Central memory CD8-positive, alpha-beta T cell (primary cell): ENCODE results near the gene C19orf47.

Experiments used
- ATAC-seq: fragments of 150-1000 bp; cut with Tn5 transposase; replicated peaks from 2 replicates; pipeline ENCODE4 v1.10.0; 2022; ENCODE audit warnings: mild to moderate bottlenecking, moderate FRiP score, moderate number of reproducible peaks; ENCODE audit not compliant: poor library complexity, severe bottlenecking; ENCODE audit errors: extremely low read depth
- DNase-seq, 2 donors: peaks; one replicate each; pipeline ENCODE4 v3.0.0; 2021; ENCODE audit warnings: low spot score in 2 of 2
- H3K27ac Mint-ChIP-seq: one replicate; pipeline ENCODE4 v1.8.0; 2022; ENCODE audit warnings: low read depth, mild to moderate bottlenecking, moderate library complexity, mixed read lengths
- H3K27me3 Mint-ChIP-seq: one replicate; pipeline ENCODE4 v1.8.0; 2022; ENCODE audit warnings: mixed read lengths
- H3K36me3 Mint-ChIP-seq: one replicate; pipeline ENCODE4 v1.8.0; 2022; ENCODE audit warnings: mild to moderate bottlenecking, moderate library complexity, mixed read lengths; ENCODE audit not compliant: insufficient read depth
- H3K4me1 Mint-ChIP-seq: one replicate; pipeline ENCODE4 v1.8.0; 2022; ENCODE audit warnings: mixed read lengths
- H3K4me3 Mint-ChIP-seq: one replicate; pipeline ENCODE4 v1.8.0; 2022; ENCODE audit warnings: mild to moderate bottlenecking, moderate library complexity, mixed read lengths
- H3K9me3 Mint-ChIP-seq: one replicate; pipeline ENCODE4 v1.8.0; 2022; ENCODE audit warnings: mixed read lengths

Gene C19orf47

GRCh38 chr19:40286235-40286970, 61.8 kb downstream of the C19orf47 start:
- no peaks in the 10 kb centered on the region for H3K27me3 Mint-ChIP-seq
- H3K4me3 Mint-ChIP-seq = peak overlapping the region; percentile 83
- peaks cover 11% of the 10 kb centered on the region for H3K36me3 Mint-ChIP-seq
- DNase-seq (no peak), ATAC-seq (no peak)
- peak overlapping the region; percentile 91 for H3K27ac Mint-ChIP-seq
- H3K4me1 Mint-ChIP-seq = peaks cover 34% of the 10 kb centered on the region
- H3K9me3 Mint-ChIP-seq = no peaks in the 10 kb centered on the region

GRCh38 chr19:40285353-40286234, 62.6 kb downstream of the C19orf47 start:
- DNase-seq = peak; percentile 91 to 99
- Mint-ChIP-seq H3K4me3 (peak overlapping the region; percentile 83), H3K9me3 (no peaks in the 10 kb centered on the region), H3K4me1 (peaks cover 39% of the 10 kb centered on the region), H3K27ac (peak overlapping the region; percentile 91), H3K36me3 (peaks cover 13% of the 10 kb centered on the region), H3K27me3 (no peaks in the 10 kb centered on the region)
- peak; percentile 80 for ATAC-seq

- no peaks in the 10 kb centered on the region for H3K9me3 Mint-ChIP-seq
- peak within 1 kb of the TSS; percentile 91 for H3K27ac Mint-ChIP-seq
- ATAC-seq (peak; percentile 55), DNase-seq (peak; percentile 74 to 79)
- H3K27me3 Mint-ChIP-seq = no peaks in the 10 kb centered on the region
- peaks cover 47% of the 10 kb centered on the region for H3K4me1 Mint-ChIP-seq
- peak within 1 kb of the TSS; percentile 83 for H3K4me3 Mint-ChIP-seq
- peaks cover 13% of the 10 kb centered on the region for H3K36me3 Mint-ChIP-seq
Measured at GRCh38 chr19:40284501-40285352, 63.5 kb downstream of the C19orf47 start, which contains the start of gene AKT2. TSS of gene AKT2 (minus strand) at chr19:40285345. CDS start at chr19:40265267, 20,078 bp downstream.

GRCh38 chr19:40284251-40284500, 64.0 kb downstream of the C19orf47 start:
- no peak for DNase-seq
- H3K4me1 Mint-ChIP-seq = peaks cover 50% of the 10 kb centered on the region
- H3K36me3 Mint-ChIP-seq = peaks cover 13% of the 10 kb centered on the region
- H3K9me3 Mint-ChIP-seq = no peaks in the 10 kb centered on the region
- no peaks in the 10 kb centered on the region for H3K27me3 Mint-ChIP-seq
- ATAC-seq = no peak
- H3K4me3 Mint-ChIP-seq = peak overlapping the region; percentile 83
- H3K27ac Mint-ChIP-seq = peak overlapping the region; percentile 91

- no peaks in the 10 kb centered on the region for H3K27me3 Mint-ChIP-seq
- peaks cover 52% of the 10 kb centered on the region for H3K4me1 Mint-ChIP-seq
- H3K36me3 Mint-ChIP-seq = peaks cover 13% of the 10 kb centered on the region
- DNase-seq (no peak), ATAC-seq (no peak)
- H3K27ac Mint-ChIP-seq = peak overlapping the region; percentile 91
- peak overlapping the region; percentile 83 for H3K4me3 Mint-ChIP-seq
- H3K9me3 Mint-ChIP-seq = no peaks in the 10 kb centered on the region
Measured at GRCh38 chr19:40283414-40284250, 64.6 kb downstream of the C19orf47 start.

- no peak for ATAC-seq
- H3K9me3 Mint-ChIP-seq = no peaks in the 10 kb centered on the region
- no peaks in the 10 kb centered on the region for H3K27me3 Mint-ChIP-seq
- H3K4me1 Mint-ChIP-seq = peaks cover 59% of the 10 kb centered on the region
- DNase-seq = no peak
- peaks cover 13% of the 10 kb centered on the region for H3K36me3 Mint-ChIP-seq
- peak overlapping the region; percentile 83 for H3K4me3 Mint-ChIP-seq
- H3K27ac Mint-ChIP-seq = peak overlapping the region; percentile 91
Measured at GRCh38 chr19:40282920-40283319, 65.3 kb downstream of the C19orf47 start.

GRCh38 chr19:40282209-40282580, 66.0 kb downstream of the C19orf47 start:
- no peak overlapping the region for H3K4me3 Mint-ChIP-seq
- no peak for DNase-seq
- no peak overlapping the region for H3K27ac Mint-ChIP-seq
- H3K27me3 Mint-ChIP-seq = no peaks in the 10 kb centered on the region
- no peak for ATAC-seq
- H3K36me3 Mint-ChIP-seq = peaks cover 16% of the 10 kb centered on the region
- H3K9me3 Mint-ChIP-seq = no peaks in the 10 kb centered on the region
- peaks cover 66% of the 10 kb centered on the region for H3K4me1 Mint-ChIP-seq

GRCh38 chr19:40281381-40282208, 66.6 kb downstream of the C19orf47 start:
- ATAC-seq (no peak), DNase-seq (no peak)
- Mint-ChIP-seq H3K9me3 (no peaks in the 10 kb centered on the region), H3K4me1 (peaks cover 63% of the 10 kb centered on the region), H3K4me3 (no peak overlapping the region), H3K27ac (no peak overlapping the region), H3K27me3 (no peaks in the 10 kb centered on the region), H3K36me3 (peaks cover 16% of the 10 kb centered on the region)

- ATAC-seq (no peak), DNase-seq (no peak)
- peaks cover 57% of the 10 kb centered on the region for H3K4me1 Mint-ChIP-seq
- H3K36me3 Mint-ChIP-seq = peaks cover 20% of the 10 kb centered on the region
- peak overlapping the region; percentile 26 for H3K4me3 Mint-ChIP-seq
- peak overlapping the region; percentile 89 for H3K27ac Mint-ChIP-seq
- no peaks in the 10 kb centered on the region for H3K27me3 Mint-ChIP-seq
- no peaks in the 10 kb centered on the region for H3K9me3 Mint-ChIP-seq
Measured at GRCh38 chr19:40280608-40281221, 67.5 kb downstream of the C19orf47 start.

GRCh38 chr19:40279761-40280607, 68.2 kb downstream of the C19orf47 start:
- Mint-ChIP-seq H3K27me3 (no peaks in the 10 kb centered on the region), H3K9me3 (no peaks in the 10 kb centered on the region), H3K27ac (peak overlapping the region; percentile 89), H3K36me3 (peaks cover 16% of the 10 kb centered on the region), H3K4me3 (peak overlapping the region; percentile 26), H3K4me1 (peaks cover 59% of the 10 kb centered on the region)
- DNase-seq (no peak), ATAC-seq (no peak)
